GM19372 (cell line): ENCODE data around the gene PIGC.
"Not testable (repeated sequence)": the region's sequence is repeated elsewhere in the genome, so short reads cannot be mapped to it uniquely, and the experiment has no call there.

ENCODE experiments used
- ATAC-seq: cut with Tn5 transposase; IDR thresholded peaks from one replicate; pipeline ENCODE4 v1.9.1; 2021; ENCODE audit warnings: mild to moderate bottlenecking, low read depth, moderate library complexity; ENCODE audit not compliant: unreplicated experiment

PIGC gene

DNA sequence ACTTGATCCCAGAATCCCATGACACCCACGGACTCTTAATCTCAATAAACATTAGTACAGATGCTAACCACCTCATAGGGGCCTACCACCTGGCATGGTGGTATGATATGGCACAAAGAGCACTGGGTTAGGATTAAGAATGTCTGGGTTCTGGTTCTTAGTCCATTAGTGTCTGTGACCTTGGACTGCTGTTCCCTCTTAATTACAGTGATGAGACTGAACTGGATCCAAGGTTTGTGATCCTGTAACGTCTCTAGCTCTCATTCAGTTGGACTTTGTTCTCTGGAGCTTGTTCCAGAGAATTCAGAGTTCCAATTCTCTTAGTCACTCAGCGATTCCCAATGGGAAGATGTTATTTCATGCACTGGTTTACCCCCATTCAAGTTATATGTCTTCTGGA, 23.6 kb upstream of the PIGC start:
- no peak for ATAC-seq

- ATAC-seq, result no peak
Observed at GRCh38 chr1:172466795-172467407, 23.0 kb upstream of the PIGC start.

DNA sequence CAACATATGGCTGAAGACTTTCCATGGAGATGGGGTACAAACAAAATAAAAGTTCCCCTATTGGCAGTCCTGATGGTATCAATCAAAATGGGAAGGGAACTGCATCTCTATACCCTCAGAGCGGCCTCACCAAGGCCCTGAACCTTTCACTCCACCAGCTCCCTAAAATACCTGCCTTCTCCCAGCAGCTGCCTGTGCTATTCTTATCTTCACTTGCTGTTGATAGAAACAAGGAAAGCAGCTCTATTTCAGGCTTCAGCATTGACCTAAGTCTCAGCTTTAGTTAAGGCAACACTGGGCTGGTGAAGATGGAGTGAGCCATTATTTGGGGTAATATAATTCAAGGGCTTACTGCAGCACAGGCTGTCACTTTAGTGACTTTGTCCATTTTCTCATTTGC, 21.7 kb upstream of the PIGC start:
- ATAC-seq, result no peak

DNA sequence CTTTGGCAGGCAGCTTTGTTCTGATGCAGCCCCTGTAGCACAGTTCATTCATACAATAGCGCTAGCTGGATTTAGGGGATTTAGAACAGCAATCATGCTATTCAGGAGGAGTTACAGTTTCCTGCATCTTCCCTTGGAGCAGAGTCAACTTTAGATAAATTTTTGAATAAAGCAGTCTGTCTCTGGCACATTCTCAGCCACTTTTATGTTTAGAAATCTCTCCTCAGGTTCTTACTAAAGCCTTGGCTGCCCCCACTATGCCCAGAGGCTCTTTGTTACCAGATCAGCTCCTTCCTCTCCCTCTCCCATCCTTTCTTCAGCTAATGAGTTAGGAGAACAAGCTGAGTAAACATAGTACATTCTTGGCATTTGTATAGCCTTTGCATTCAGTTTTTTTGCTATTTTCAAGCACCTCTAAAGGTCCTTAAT, 17.0 kb upstream of the PIGC start:
- no peak for ATAC-seq

- ATAC-seq, result no peak
Observed at GRCh38 chr1:172460177-172460576, 16.3 kb upstream of the PIGC start.

- no peak for ATAC-seq
Observed at GRCh38 chr1:172457479-172458130, 13.7 kb upstream of the PIGC start.

- ATAC-seq, result no peak
Observed at GRCh38 chr1:172456344-172456769, 12.5 kb upstream of the PIGC start.

- ATAC-seq, result no peak
Observed at GRCh38 chr1:172455451-172455850, 11.6 kb upstream of the PIGC start.

- no peak for ATAC-seq
Observed at GRCh38 chr1:172453607-172454006, 9.7 kb upstream of the PIGC start.

- no peak for ATAC-seq
Observed at GRCh38 chr1:172453153-172453545, 9.3 kb upstream of the PIGC start.

DNA sequence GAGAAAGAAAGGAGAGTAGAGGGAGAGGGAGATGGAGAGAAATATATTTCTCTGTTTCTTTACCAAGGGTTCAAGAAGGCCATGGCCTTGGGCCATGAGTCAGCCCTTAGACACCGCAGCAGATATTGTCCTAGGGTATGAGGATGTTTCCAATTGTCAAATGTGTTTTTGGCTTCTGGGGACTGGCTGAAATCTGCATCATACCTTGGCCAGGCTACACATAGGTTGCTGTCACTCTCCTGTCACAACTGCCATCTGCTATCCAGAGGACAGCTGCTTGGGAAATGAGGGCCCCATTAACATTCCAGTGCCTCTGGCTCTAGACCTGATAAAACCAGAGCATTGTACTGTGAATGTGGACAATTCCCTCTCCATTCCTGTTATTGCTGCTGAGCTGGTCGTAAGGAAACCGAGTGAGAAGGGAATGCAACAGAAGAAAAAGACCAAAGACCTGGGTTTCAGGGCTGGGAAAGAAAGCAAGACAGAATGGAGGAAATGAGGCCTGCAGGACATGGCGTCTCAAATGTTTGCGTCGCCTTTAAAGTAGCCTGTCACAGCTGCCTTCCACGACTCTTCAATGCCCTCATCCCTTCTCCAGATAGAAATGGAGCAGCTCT, 8.8 kb upstream of the PIGC start:
- ATAC-seq, result no peak

DNA sequence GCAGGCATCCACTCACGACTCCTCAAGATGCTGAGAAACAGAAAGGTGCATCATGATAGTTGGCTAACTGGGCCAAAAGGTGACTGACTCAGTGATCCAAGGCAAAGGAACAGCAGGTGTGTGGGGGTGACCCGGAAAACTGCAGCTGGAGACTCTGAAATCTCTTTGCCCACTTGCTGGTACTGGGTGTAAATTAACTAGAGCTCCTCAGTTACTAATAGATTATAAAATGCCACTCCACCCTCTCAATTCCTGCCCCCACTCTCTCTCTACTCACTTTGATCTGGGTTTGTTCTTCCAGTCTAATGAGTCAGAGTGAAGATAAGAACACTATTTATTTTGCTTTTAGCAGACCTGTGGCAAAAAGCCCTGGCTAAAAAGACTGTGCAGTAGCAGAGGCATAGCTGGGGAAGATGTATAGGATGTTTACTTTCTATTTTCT, 7.2 kb upstream of the PIGC start:
- no peak for ATAC-seq

DNA sequence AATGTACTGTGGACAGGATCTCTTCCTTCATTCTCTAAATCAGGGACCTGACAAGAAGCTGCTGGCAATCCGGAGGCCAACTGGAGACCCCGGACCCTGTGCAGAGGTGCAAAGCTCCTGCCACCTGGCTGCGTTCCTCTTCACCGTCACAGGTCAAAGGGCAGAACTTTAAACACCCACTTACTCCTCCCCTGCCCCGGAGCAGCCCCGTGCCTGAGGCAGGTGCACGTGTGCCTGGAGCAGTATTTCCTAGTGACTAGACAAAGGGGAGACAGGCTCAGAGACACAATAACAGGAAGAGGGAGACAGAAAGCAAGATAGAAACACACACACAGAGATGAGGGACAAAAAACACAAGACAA, 6.6 kb upstream of the PIGC start:
- no peak for ATAC-seq

GRCh38 chr1:172449585-172450523, 6.0 kb upstream of the PIGC start:
- ATAC-seq, result peak; percentile 96

- ATAC-seq, result no peak
Observed at GRCh38 chr1:172448995-172449584, 5.2 kb upstream of the PIGC start.

GRCh38 chr1:172447641-172448040, 3.8 kb upstream of the PIGC start:
- no peak for ATAC-seq

GRCh38 chr1:172446547-172446946, 2.7 kb upstream of the PIGC start:
- ATAC-seq, result no peak

GRCh38 chr1:172442843-172443565, 865 bp downstream of the PIGC start:
- ATAC-seq, result no peak

- no peak for ATAC-seq
Observed at GRCh38 chr1:172442404-172442803, 1.5 kb downstream of the PIGC start.

- not testable (repeated sequence) for ATAC-seq
Observed at GRCh38 chr1:172437183-172437582, 6.7 kb downstream of the PIGC start.
